Activated CD8-positive, alpha-beta memory T cell treated with anti-CD3 and anti-CD28 coated beads for 4 hours (primary cell): ENCODE data around the gene ADGRG6.

Experiments
- DNase-seq, 2 donors: peaks; one replicate each; pipeline ENCODE4 v3.0.0-alpha.2; 2020; ENCODE audit warnings: low read depth in 2 of 2

ADGRG6 gene

GRCh38 chr6:142374965-142375733 lies 73.3 kb downstream of the ADGRG6 start:
- DNase-seq: no peak

- no peak for DNase-seq
These were observed 74.3 kb downstream of the ADGRG6 start for GRCh38 chr6:142376115-142376514.

- no peak for DNase-seq
These were observed 75.1 kb downstream of the ADGRG6 start for GRCh38 chr6:142376800-142377496.

GRCh38 chr6:142377497-142377848 lies 75.7 kb downstream of the ADGRG6 start:
- no peak for DNase-seq

GRCh38 chr6:142378138-142378875 lies 76.5 kb downstream of the ADGRG6 start:
- no peak for DNase-seq

- no peak for DNase-seq
These were observed 78.8 kb downstream of the ADGRG6 start for GRCh38 chr6:142380626-142381025.

- no peak for DNase-seq
These were observed 79.4 kb downstream of the ADGRG6 start for GRCh38 chr6:142381181-142381580.

- no peak for DNase-seq
These were observed 80.1 kb downstream of the ADGRG6 start for GRCh38 chr6:142381845-142382378.

GRCh38 chr6:142384519-142385254 lies 82.9 kb downstream of the ADGRG6 start:
- DNase-seq: no peak

- DNase-seq: no peak
These were observed 83.5 kb downstream of the ADGRG6 start for GRCh38 chr6:142385352-142385751.

- DNase-seq: no peak
These were observed 84.8 kb downstream of the ADGRG6 start for GRCh38 chr6:142386657-142387056.

- no peak for DNase-seq
These were observed 86.4 kb downstream of the ADGRG6 start for GRCh38 chr6:142387997-142388815.

- no peak for DNase-seq
These were observed 93.5 kb downstream of the ADGRG6 start for GRCh38 chr6:142395266-142395665.

GRCh38 chr6:142395768-142396231 lies 94.0 kb downstream of the ADGRG6 start:
- DNase-seq: no peak

- no peak for DNase-seq
These were observed 96.5 kb downstream of the ADGRG6 start for GRCh38 chr6:142398353-142398752.

GRCh38 chr6:142399739-142400138 lies 97.9 kb downstream of the ADGRG6 start:
- DNase-seq: no peak

- DNase-seq: no peak
These were observed 98.7 kb downstream of the ADGRG6 start for GRCh38 chr6:142400495-142400894.

GRCh38 chr6:142401838-142402237 lies 100.0 kb downstream of the ADGRG6 start:
- DNase-seq: no peak

- no peak for DNase-seq
These were observed 102.9 kb downstream of the ADGRG6 start for GRCh38 chr6:142404751-142405150.

- DNase-seq: no peak
These were observed 104.3 kb downstream of the ADGRG6 start for GRCh38 chr6:142406131-142406530.
